H1 (cell line): ENCODE measurements around the gene SNX27. TPM values are rescaled to one million over a fixed set of nuclear protein-coding genes. Genes with fewer than 3 reads are reported as not detected.

Source experiments
- CTCF ChIA-PET: fragments of 300-600 bp; sonication (Branson Sonifier 250); formaldehyde crosslinking; loops from one replicate; lab custom pipeline; 2021; ENCODE audit not compliant: partially characterized antibody; lab: Charles Lee
- POLR2A ChIA-PET: fragments of 300-600 bp; sonication (Branson Sonifier 250); formaldehyde crosslinking; loops from one replicate; lab custom pipeline; 2021; ENCODE audit warnings: inconsistent platforms; ENCODE audit not compliant: partially characterized antibody; lab: Charles Lee
- DNase-seq, 2 experiments: peaks; one replicate each; pipeline versions ENCODE4 v3.0.0 to v3.0.0-alpha.2; 2010 to 2022; ENCODE audit warnings: low spot score in 2 of 2, low read depth in 1 of 2, mixed read lengths in 1 of 2
- FAIRE-seq: peaks from 2 replicates; lab custom pipeline; 2011; peaks lifted over from hg19 to GRCh38; lab: Jason Lieb, UNC
- H2AFZ ChIP-seq: 2 replicates; pipeline ENCODE4 v1.8.1; 2012; ENCODE audit warnings: low read length, inconsistent platforms
- H2AK5ac ChIP-seq: 2 replicates; pipeline ENCODE4 v1.6.1; 2013; ENCODE audit warnings: low read depth, low read length
- H2BK120ac ChIP-seq: replicated peaks from 2 replicates; pipeline ENCODE3; 2013; ENCODE audit warnings: low read depth, low read length, inconsistent platforms
- H2BK12ac ChIP-seq: 2 replicates; pipeline ENCODE4 v1.6.1; 2013; ENCODE audit warnings: low read depth, low read length
- H2BK15ac ChIP-seq: 2 replicates; pipeline ENCODE4 v1.6.1; 2013; ENCODE audit warnings: low read length
- H2BK20ac ChIP-seq: 2 replicates; pipeline ENCODE4 v1.6.1; 2013; ENCODE audit warnings: low read length
- H2BK5ac ChIP-seq: 2 replicates; pipeline ENCODE4 v1.6.1; 2013; ENCODE audit warnings: low read depth, low read length
- H3K14ac ChIP-seq: 2 replicates; pipeline ENCODE4 v1.6.1; 2013; ENCODE audit warnings: inconsistent platforms; ENCODE audit not compliant: insufficient read length
- H3K18ac ChIP-seq: 2 replicates; pipeline ENCODE4 v1.6.1; 2013; ENCODE audit warnings: low read length; ENCODE audit errors: extremely low read depth
- H3K23ac ChIP-seq: 2 replicates; pipeline ENCODE4 v1.6.1; 2013; ENCODE audit warnings: inconsistent platforms; ENCODE audit not compliant: insufficient read length
- H3K23me2 ChIP-seq: 2 replicates; pipeline ENCODE4 v1.6.1; 2013; ENCODE audit warnings: low read depth, low read length
- H3K27ac ChIP-seq: 2 replicates; pipeline ENCODE4 v1.6.1; 2011; ENCODE audit warnings: low read depth, low read length, inconsistent platforms
- H3K27me3 ChIP-seq, 4 experiments: replicated peaks in 1 of 4; 1 replicate in 1 of 4; 2 replicates in 3 of 4; pipeline versions ENCODE4 v1.6.1 to v1.8.1; 2011 to 2013; ENCODE audit warnings: low read length in 3 of 4, mild to moderate bottlenecking in 3 of 4, inconsistent platforms in 2 of 4, mixed read lengths in 2 of 4, moderate library complexity in 1 of 4; ENCODE audit not compliant: control insufficient read depth in 3 of 4, insufficient read depth in 3 of 4; ENCODE audit errors: extremely low read depth in 1 of 4
- H3K36me3 ChIP-seq, 4 experiments: 2 replicates each; pipeline versions ENCODE4 v1.6.1 to v1.8.1; 2011 to 2013; ENCODE audit warnings: mild to moderate bottlenecking in 4 of 4, low read length in 3 of 4, moderate library complexity in 2 of 4, control low read depth in 1 of 4, inconsistent platforms in 1 of 4; ENCODE audit not compliant: insufficient read depth in 4 of 4, control insufficient read depth in 2 of 4
- H3K4ac ChIP-seq: replicated peaks from 2 replicates; pipeline ENCODE3; 2013; ENCODE audit warnings: low read length, low read depth, mixed read lengths, inconsistent platforms; ENCODE audit not compliant: insufficient read length
- H3K4me1 ChIP-seq, 4 experiments: replicated peaks in 1 of 4; 1 replicate in 1 of 4; 2 replicates in 3 of 4; pipeline versions ENCODE4 v1.6.1 to v1.8.1; 2011 to 2013; ENCODE audit warnings: low read length in 3 of 4, inconsistent platforms in 2 of 4, mixed read lengths in 1 of 4; ENCODE audit not compliant: insufficient read depth in 4 of 4, control insufficient read depth in 3 of 4
- H3K4me2 ChIP-seq, 2 experiments: 2 replicates each; pipeline versions ENCODE4 v1.6.1 to v1.8.1; 2011 to 2013; ENCODE audit warnings: low read depth in 2 of 2, low read length in 2 of 2, control low read depth in 1 of 2, inconsistent platforms in 1 of 2, mild to moderate bottlenecking in 1 of 2; ENCODE audit not compliant: insufficient read depth in 1 of 2
- H3K4me3 ChIP-seq, 4 experiments: fragments of 200-600, 300-600 bp in 1 of 4; sonication (generic), shearing (Covaris generic), sonication (Bioruptor Twin) in 1 of 4; 2 replicates each; pipeline versions ENCODE4 v1.5.1 to v1.8.1; 2011 to 2016; ENCODE audit warnings: low read length in 4 of 4, low read depth in 3 of 4, control low read depth in 2 of 4, inconsistent platforms in 2 of 4, mild to moderate bottlenecking in 2 of 4, mixed read lengths in 1 of 4, moderate library complexity in 1 of 4; ENCODE audit not compliant: insufficient read depth in 2 of 4; ENCODE audit errors: extremely low read depth in 1 of 4
- H3K56ac ChIP-seq: replicated peaks from 2 replicates; pipeline ENCODE3; 2013; ENCODE audit warnings: low read depth, mild to moderate bottlenecking, mixed read lengths, low read length, inconsistent platforms; ENCODE audit not compliant: insufficient read length
- H3K79me1 ChIP-seq: 2 replicates; pipeline ENCODE4 v1.6.1; 2013; ENCODE audit warnings: low read depth, low read length, control low read depth
- H3K79me2 ChIP-seq, 2 experiments: 2 replicates each; pipeline versions ENCODE4 v1.6.1 to v1.8.1; 2012 to 2013; ENCODE audit warnings: low read length in 2 of 2, mild to moderate bottlenecking in 2 of 2, inconsistent platforms in 1 of 2; ENCODE audit not compliant: insufficient read depth in 2 of 2, control insufficient read depth in 1 of 2
- H3K9ac ChIP-seq, 4 experiments: replicated peaks in 1 of 4; 1 replicate in 1 of 4; 2 replicates in 3 of 4; pipeline versions ENCODE4 v1.6.1 to v1.8.1; 2011 to 2013; ENCODE audit warnings: low read depth in 3 of 4, low read length in 3 of 4, control low read depth in 2 of 4, mild to moderate bottlenecking in 2 of 4, moderate library complexity in 2 of 4, inconsistent platforms in 1 of 4; ENCODE audit errors: extremely low read depth in 1 of 4
- H3K9me3 ChIP-seq, 2 experiments: 2 replicates each; pipeline versions ENCODE4 v1.6.1 to v1.8.1; 2012 to 2013; ENCODE audit warnings: mild to moderate bottlenecking in 2 of 2, moderate library complexity in 2 of 2, control low read depth in 1 of 2, inconsistent platforms in 1 of 2, low read depth in 1 of 2, low read length in 1 of 2, mixed read lengths in 1 of 2; ENCODE audit not compliant: insufficient read depth in 2 of 2
- H4K20me1 ChIP-seq, 2 experiments: replicated peaks in 1 of 2; 2 replicates each; pipeline versions ENCODE3 to v1.8.1; 2011 to 2013; ENCODE audit warnings: inconsistent platforms in 2 of 2, low read length in 2 of 2, mild to moderate bottlenecking in 1 of 2; ENCODE audit not compliant: insufficient read depth in 2 of 2, control insufficient read depth in 1 of 2
- H4K5ac ChIP-seq: 2 replicates; pipeline ENCODE4 v1.6.1; 2013; ENCODE audit warnings: low read length, low read depth, mixed read lengths, inconsistent platforms; ENCODE audit not compliant: insufficient read length
- H4K8ac ChIP-seq: 2 replicates; pipeline ENCODE4 v1.8.0; 2013; ENCODE audit warnings: mild to moderate bottlenecking, moderate library complexity, low read length, inconsistent platforms; ENCODE audit not compliant: insufficient read depth; ENCODE audit errors: extremely low read depth
- H4K91ac ChIP-seq: replicated peaks from 2 replicates; pipeline ENCODE3; 2013; ENCODE audit warnings: low read length, mixed read lengths, inconsistent platforms; ENCODE audit not compliant: insufficient read length
- ASH2L ChIP-seq: fragments of 200-600, 300-600 bp; sonication (generic); IDR thresholded peaks from one replicate; pipeline ENCODE4 v1.7.1; 2017; ENCODE audit warnings: low read length
- CEBPB ChIP-seq: IDR thresholded peaks from 2 replicates; pipeline ENCODE4 v1.6.1; 2012; ENCODE audit warnings: low read depth, low read length
- GTF2F1 ChIP-seq: IDR thresholded peaks from 2 replicates; pipeline ENCODE4 v1.6.1; 2012; ENCODE audit warnings: low read depth, low read length, improper control_type of control experiment, borderline replicate concordance
- RFX5 ChIP-seq: IDR thresholded peaks from 2 replicates; pipeline ENCODE4 v1.6.1; 2011; ENCODE audit warnings: low read depth, low read length, improper control_type of control experiment, borderline replicate concordance
- SP4 ChIP-seq: IDR thresholded peaks from 2 replicates; pipeline ENCODE4 v1.6.1; 2012; ENCODE audit warnings: low read length, inconsistent platforms
- TCF12 ChIP-seq: IDR thresholded peaks from 2 replicates; pipeline ENCODE4 v1.6.1; 2011; ENCODE audit warnings: low read depth, mild to moderate bottlenecking, low read length
- ZNF274 ChIP-seq: IDR thresholded peaks from 2 replicates; pipeline ENCODE4 v1.7.0; 2012; ENCODE audit warnings: low read length, borderline replicate concordance; ENCODE audit errors: extremely low read depth
- WGBS, 2 experiments: shearing (Covaris generic) in 1 of 2; methylation state at CpG; one replicate each; pipeline versions ENCODE4 v1.1.6 to v1.1.7; 2013 to 2015; ENCODE audit warnings: low lambda C conversion rate in 2 of 2, mixed read lengths in 2 of 2, inconsistent platforms in 1 of 2, low coverage in 1 of 2, missing lambda C conversion rate in 1 of 2; ENCODE audit not compliant: insufficient replicate concordance in 2 of 2, insufficient coverage in 1 of 2, insufficient read length in 1 of 2; ENCODE audit errors: extremely low coverage in 1 of 2, missing lambda C conversion rate in 1 of 2; 5-methylcytosine and 5-hydroxymethylcytosine counted together
- polyA plus RNA-seq, 7 experiments: library from polyadenylated mRNA; depleted of rRNA in 3 of 7; stranded (reverse) in 5 of 7; unstranded in 2 of 7; fragments of >200 nt in 5 of 7; fragments of 200-250 nt in 2 of 7; gene quantifications; 1 replicate in 5 of 7; 2 replicates in 1 of 7; 4 replicates in 1 of 7; pipeline versions ENCODE4 v1.2.1 to v1.2.3, GENCODE V29; 2011 to 2013; ENCODE audit warnings: missing spikeins in 2 of 7, mixed read lengths in 2 of 7
- total RNA-seq: library from RNA; stranded (reverse); fragmentation: NEBNext Ultra II Directional; extraction: Animal tissue kit (Norgen Biotek cat#: 25700); gene quantifications from 2 replicates; pipeline ENCODE4 v1.2.1, GENCODE V29; 2021
- TF ChIP-seq, protein P1 (sequence below): IDR thresholded peaks from 2 replicates; pipeline ENCODE4 v1.6.1; 2011; ENCODE audit warnings: low read depth, mild to moderate bottlenecking, low read length; ENCODE audit not compliant: insufficient read depth
- TF ChIP-seq, protein P2 (sequence below): IDR thresholded peaks from 2 replicates; pipeline ENCODE4 v1.6.1; 2012; ENCODE audit warnings: inconsistent platforms

SNX27 gene
- total and polyA plus RNA-seq, 2 of the 8 experiments (the other 6 are each of a cell fraction or from before 2014, with no cell fraction given) = 23.4 to 65.4 TPM

DNA sequence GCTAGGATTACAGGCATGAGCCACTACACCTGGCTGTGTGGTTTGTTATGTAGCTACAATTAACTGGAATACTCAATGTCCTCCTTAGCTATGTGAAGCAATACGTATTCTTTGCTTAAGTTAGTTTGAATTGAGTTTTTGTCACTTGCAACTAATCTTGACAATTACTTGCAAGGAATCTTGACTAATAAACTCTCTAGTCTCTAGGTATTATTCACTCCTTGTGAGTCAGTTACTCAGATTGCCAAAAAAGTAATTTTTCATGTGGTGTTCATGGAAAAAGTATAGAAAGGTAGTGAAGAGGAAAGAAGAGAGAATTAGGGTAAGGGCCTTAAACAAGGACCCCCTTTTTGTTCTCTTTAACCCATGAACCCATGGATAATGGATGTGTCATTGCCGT, 7.6 kb upstream of the SNX27 start:
- Histone ChIP-seq H3K4me3 (no peak overlapping the region), H3K36me3 (no peaks in the 10 kb centered on the region), H3K23ac (no peak overlapping the region), H2BK5ac (no peak overlapping the region), H3K9me3 (no peaks in the 10 kb centered on the region), H3K79me1 (no peaks in the 10 kb centered on the region), H3K4me2 (no peak overlapping the region), H3K79me2 (no peaks in the 10 kb centered on the region), H3K18ac (no peak overlapping the region), H3K4me1 (peaks cover 0 to 3% (median 0%) of the 10 kb centered on the region in 4 experiments; a peak in 1 of 7 replicates), H3K9ac (no peak overlapping the region), H4K5ac (no peak overlapping the region), H3K4ac (no peak overlapping the region), H4K20me1 (no peaks in the 10 kb centered on the region), H2BK20ac (no peak overlapping the region), H4K8ac (no peak overlapping the region), H3K27me3 (no peaks in the 10 kb centered on the region), H3K56ac (no peak overlapping the region), H4K91ac (no peak overlapping the region), H3K14ac (no peak overlapping the region), H2BK120ac (no peak overlapping the region), H3K27ac (no peak overlapping the region), H2BK12ac (no peak overlapping the region), H3K23me2 (no peaks in the 10 kb centered on the region), H2AFZ (no peak overlapping the region), H2AK5ac (no peak overlapping the region), H2BK15ac (no peak overlapping the region)
- CTCF ChIA-PET = interaction anchor here (0.6 to 2.6 kb wide), 7 partner anchors 11 to 1861 kb away, joined by 3 to 15 read pairs (median 3); partner anchors contain the start of gene TMOD4
- TF ChIP-seq ZNF274 (no peak), CEBPB (no peak), ASH2L (no peak), TCF12 (no peak), RFX5 (no peak), GTF2F1 (no peak), SP4 (no peak)
- TF ChIP-seq, protein P1, sequence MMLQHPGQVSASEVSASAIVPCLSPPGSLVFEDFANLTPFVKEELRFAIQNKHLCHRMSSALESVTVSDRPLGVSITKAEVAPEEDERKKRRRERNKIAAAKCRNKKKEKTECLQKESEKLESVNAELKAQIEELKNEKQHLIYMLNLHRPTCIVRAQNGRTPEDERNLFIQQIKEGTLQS = no peak
- TF ChIP-seq, protein P2, sequence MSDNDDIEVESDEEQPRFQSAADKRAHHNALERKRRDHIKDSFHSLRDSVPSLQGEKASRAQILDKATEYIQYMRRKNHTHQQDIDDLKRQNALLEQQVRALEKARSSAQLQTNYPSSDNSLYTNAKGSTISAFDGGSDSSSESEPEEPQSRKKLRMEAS = no peak
- no peak for FAIRE-seq
- DNase-seq = no peak
- whole genome bisulfite sequencing, 2 experiments = 86% methylated on average over 1 of the region's 2 CpGs; no CpG with 5 or more reads in 1 of the 2 experiments
- POLR2A ChIA-PET = no interaction called here
